Measurements from ENCODE around the gene C16orf82. TPM values are rescaled to one million over a fixed set of nuclear protein-coding genes. Genes with fewer than 3 reads are reported as not detected.

Gene C16orf82
- polyA plus RNA-seq, 1 experiment: not detected

- H3K4me3 ChIP-seq (ENCODE audit: low read depth, low read length): no peak overlapping the region
- TF ChIP-seq CTCF (IDR thresholded peaks at IDR 0.05; ENCODE audit: insufficient read depth, low read depth, low read length): no peak
- POLR2A ChIA-PET: no interaction called here
- H3K27me3 ChIP-seq (ENCODE audit: control insufficient read depth, insufficient read depth, low read length): no peaks in the 10 kb centered on the region; the same call in 1 of the 2 replicates
- CTCF ChIA-PET: no interaction called here
- no peaks in the 10 kb centered on the region for H3K36me3 ChIP-seq (ENCODE audit: control insufficient read depth, insufficient read depth, low read length)
- no peak for DNase-seq (ENCODE audit: low read depth)
Measured at GRCh38 chr16:27028591-27029110, 38.1 kb upstream of the C16orf82 start.

GRCh38 chr16:27029525-27029924 is 37.2 kb upstream of the C16orf82 start:
- no peak for TF ChIP-seq CTCF (IDR thresholded peaks at IDR 0.05; ENCODE audit: insufficient read depth, low read depth, low read length)
- Histone ChIP-seq H3K36me3 (ENCODE audit: control insufficient read depth, insufficient read depth, low read length) (no peaks in the 10 kb centered on the region), H3K27me3 (ENCODE audit: control insufficient read depth, insufficient read depth, low read length) (no peaks in the 10 kb centered on the region), H3K4me3 (ENCODE audit: low read depth, low read length) (no peak overlapping the region)
- ChIA-PET POLR2A (no interaction called here), CTCF (no interaction called here)
- no peak for DNase-seq (ENCODE audit: low read depth)

GRCh38 chr16:27033281-27033979 is 33.3 kb upstream of the C16orf82 start:
- no peak overlapping the region for H3K4me3 ChIP-seq (ENCODE audit: low read depth, low read length)
- no peak for TF ChIP-seq CTCF (IDR thresholded peaks at IDR 0.05; ENCODE audit: insufficient read depth, low read depth, low read length)
- H3K27me3 ChIP-seq (ENCODE audit: control insufficient read depth, insufficient read depth, low read length): no peaks in the 10 kb centered on the region
- ChIA-PET POLR2A (no interaction called here), CTCF (no interaction called here)
- H3K36me3 ChIP-seq (ENCODE audit: control insufficient read depth, insufficient read depth, low read length): no peaks in the 10 kb centered on the region
- DNase-seq (ENCODE audit: low read depth): no peak

GRCh38 chr16:27040732-27041131 is 26.0 kb upstream of the C16orf82 start:
- no peak for TF ChIP-seq CTCF (IDR thresholded peaks at IDR 0.05; ENCODE audit: insufficient read depth, low read depth, low read length)
- no peaks in the 10 kb centered on the region for H3K36me3 ChIP-seq (ENCODE audit: control insufficient read depth, insufficient read depth, low read length)
- no peak overlapping the region for H3K4me3 ChIP-seq (ENCODE audit: low read depth, low read length)
- no peaks in the 10 kb centered on the region for H3K27me3 ChIP-seq (ENCODE audit: control insufficient read depth, insufficient read depth, low read length)
- ChIA-PET POLR2A (no interaction called here), CTCF (interaction anchor here (0.6 to 1.5 kb wide), 3 partner anchors 9 to 67 kb away, joined by 3 read pairs; no protein-coding TSS in a partner anchor)
- no peak for DNase-seq (ENCODE audit: low read depth)

- Histone ChIP-seq H3K27me3 (ENCODE audit: control insufficient read depth, insufficient read depth, low read length) (no peaks in the 10 kb centered on the region), H3K36me3 (ENCODE audit: control insufficient read depth, insufficient read depth, low read length) (no peaks in the 10 kb centered on the region), H3K4me3 (ENCODE audit: low read depth, low read length) (no peak overlapping the region)
- no peak for TF ChIP-seq CTCF (IDR thresholded peaks at IDR 0.05; ENCODE audit: insufficient read depth, low read depth, low read length)
- no peak for DNase-seq (ENCODE audit: low read depth)
- POLR2A ChIA-PET: no interaction called here
- CTCF ChIA-PET: no interaction called here
Measured at GRCh38 chr16:27046958-27047518, 19.7 kb upstream of the C16orf82 start.
